ENCODE data around the gene TAF13. TPM values are rescaled to one million over a fixed set of nuclear protein-coding genes. Genes with fewer than 3 reads are reported as not detected.

TAF13 gene
- 10 to 100 TPM; 22.2 to 35.8 TPM for total RNA-seq
- polyA plus RNA-seq, result 10 to 100 TPM; 32.9 to 39.4 TPM
- long read RNA-seq, donor 1, partial matches to known transcripts, result 9 of 12 reads
- long read RNA-seq, donor 1, other reads (novel, unspliced or antisense), result 0 of 12 reads
- long read RNA-seq, donor 2, partial matches to known transcripts, result 0 of 1 reads
- long read RNA-seq, donor 2, other reads (novel, unspliced or antisense), result 0 of 1 reads
- long read RNA-seq, donor 3, partial matches to known transcripts, result 0 of 2 reads
- long read RNA-seq, donor 3, other reads (novel, unspliced or antisense), result 0 of 2 reads
- long read RNA-seq, donor 4, partial matches to known transcripts, result 0 of 3 reads
- long read RNA-seq, donor 4, other reads (novel, unspliced or antisense), result 0 of 3 reads
- long read RNA-seq, donor 5, transcript TAF13-201 (4 exons, 813 nt), result major isoform, 6 of 6 reads
- long read RNA-seq, donor 5, partial matches to known transcripts, result 0 of 6 reads
- long read RNA-seq, donor 5, other reads (novel, unspliced or antisense), result 0 of 6 reads

DNA sequence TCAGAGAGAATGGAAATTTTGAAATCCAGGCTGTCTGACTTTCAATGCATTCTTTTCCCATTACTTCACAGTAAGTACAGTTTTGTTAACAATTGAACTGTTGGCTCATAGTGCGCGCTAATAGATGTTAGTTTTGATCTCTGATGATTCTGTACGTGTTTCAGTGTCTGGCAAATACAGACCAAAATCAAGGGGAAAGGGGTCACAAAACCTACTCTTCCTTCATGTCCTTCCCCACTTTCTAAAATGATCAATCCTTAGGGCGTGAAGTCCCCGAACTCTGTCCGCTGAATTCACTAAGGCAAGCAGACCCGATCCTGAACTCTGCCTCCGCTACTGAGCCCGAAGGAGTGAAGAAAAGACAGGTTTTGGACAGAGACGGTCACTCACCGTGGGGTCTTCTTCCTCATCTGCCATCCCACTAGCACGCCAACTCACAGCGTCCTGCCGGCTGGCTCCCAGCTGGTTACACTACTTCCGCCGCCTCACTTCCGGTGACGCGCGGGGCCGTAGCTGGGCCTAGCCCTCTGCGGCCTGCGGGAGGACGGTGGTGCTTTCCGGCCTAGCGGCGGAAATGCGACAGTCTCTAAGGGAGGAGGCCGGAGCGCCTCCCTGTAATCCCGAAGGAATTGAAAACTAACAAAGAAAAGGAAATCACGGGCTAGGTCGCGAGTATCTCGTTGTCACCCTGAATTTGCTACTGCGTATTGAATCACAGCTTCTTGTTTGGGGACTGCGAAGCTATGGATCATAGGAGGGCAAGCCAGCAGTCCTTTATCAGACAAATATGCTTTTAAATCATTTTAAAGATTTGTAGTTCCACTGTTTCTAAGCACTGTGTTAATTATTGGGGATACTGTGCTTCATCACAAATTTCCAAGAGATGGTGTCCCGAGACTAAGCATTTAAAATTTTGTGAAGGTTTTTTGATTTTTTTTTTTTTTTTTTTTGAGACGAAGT lies at the start of gene TAF13:
Gene TAF13 (minus strand): TSS at position 473 of the 960 bp plus-strand sequence. CDS start 56 bp downstream, at position 417.
- Histone ChIP-seq H3K36me3 (ENCODE audit: control insufficient read depth in 4 of 4, insufficient read depth in 4 of 4, low read length in 4 of 4) (peaks cover 0 to 3% (median 0%) of the 10 kb centered on the region in 4 donors), H3K27me3 (ENCODE audit: control insufficient read depth in 3 of 3, insufficient read depth in 3 of 3, low read length in 2 of 3) (peaks cover 0 to 2% (median 0%) of the 10 kb centered on the region in 3 donors), H3K4me3 (peak within 1 kb of the TSS; percentile 75), H3K9me3 (ENCODE audit: control insufficient read depth in 4 of 4, insufficient read depth in 3 of 4, low read length in 3 of 4) (no peaks in the 10 kb centered on the region), H3K27ac (ENCODE audit: low read depth in 1 of 2, low read length in 1 of 2) (peak within 1 kb of the TSS; percentile 88 to 94), H3K4me1 (ENCODE audit: control insufficient read depth in 5 of 5, insufficient read depth in 5 of 5, low read length in 5 of 5) (peaks cover 0 to 9% (median 0%) of the 10 kb centered on the region in 5 donors), H3K9ac (ENCODE audit: insufficient read depth in 1 of 2, low read length in 2 of 2) (peak within 1 kb of the TSS; percentile 85 to 99)
- TF ChIP-seq CTCF (IDR thresholded peaks at IDR 0.05; ENCODE audit: control extremely low read depth, extremely low read depth), result no peak
- ATAC-seq (ENCODE audit: insufficient read depth, low FRiP score) (peak; percentile 100), DNase-seq (peak; percentile 97 to 98 (median 97))
- WGBS, 2 donors, result 4 to 6% methylated on average over 39 of the region's 39 CpGs

- H3K4me1 ChIP-seq (ENCODE audit: control insufficient read depth in 5 of 5, insufficient read depth in 5 of 5, low read length in 5 of 5), result no peaks in the 10 kb centered on the region
Measured at GRCh38 chr1:109120356-109120755, 44.6 kb upstream of the TAF13 start.

GRCh38 chr1:109118089-109118488 lies 42.3 kb upstream of the TAF13 start:
- peaks cover 0 to 11% (median 0%) of the 10 kb centered on the region in 5 donors for H3K4me1 ChIP-seq (ENCODE audit: control insufficient read depth in 5 of 5, insufficient read depth in 5 of 5, low read length in 5 of 5)
- 78 to 84% methylated on average over 3 of the region's 3 CpGs for WGBS, 2 donors
- H3K36me3 ChIP-seq (ENCODE audit: control insufficient read depth in 4 of 4, insufficient read depth in 4 of 4, low read length in 4 of 4), result no peaks in the 10 kb centered on the region
- TF ChIP-seq CTCF (IDR thresholded peaks at IDR 0.05; ENCODE audit: control extremely low read depth, extremely low read depth), result no peak
- DNase-seq, result no peak
- peaks cover 0 to 20% (median 20%) of the 10 kb centered on the region in 3 donors for H3K27me3 ChIP-seq (ENCODE audit: control insufficient read depth in 3 of 3, insufficient read depth in 3 of 3, low read length in 2 of 3)
- no peak for ATAC-seq (ENCODE audit: insufficient read depth, low FRiP score)
- H3K27ac ChIP-seq (ENCODE audit: low read depth in 1 of 2, low read length in 1 of 2), result no peak overlapping the region
- H3K4me3 ChIP-seq, result no peak overlapping the region
- H3K9ac ChIP-seq (ENCODE audit: insufficient read depth in 1 of 2, low read length in 2 of 2), result no peak overlapping the region
- H3K9me3 ChIP-seq (ENCODE audit: control insufficient read depth in 4 of 4, insufficient read depth in 3 of 4, low read length in 3 of 4), result no peaks in the 10 kb centered on the region

More at GRCh38 chr1:109120356-109120755, 44.6 kb upstream of the TAF13 start:
- DNase-seq (no peak), ATAC-seq (ENCODE audit: insufficient read depth, low FRiP score) (no peak)
- 97 to 98% methylated on average over 5 of the region's 5 CpGs for whole genome bisulfite sequencing, 2 donors
- Histone ChIP-seq H3K4me3 (no peak overlapping the region), H3K9ac (ENCODE audit: insufficient read depth in 1 of 2, low read length in 2 of 2) (no peak overlapping the region), H3K27ac (ENCODE audit: low read depth in 1 of 2, low read length in 1 of 2) (no peak overlapping the region), H3K9me3 (ENCODE audit: control insufficient read depth in 4 of 4, insufficient read depth in 3 of 4, low read length in 3 of 4) (no peaks in the 10 kb centered on the region), H3K36me3 (ENCODE audit: control insufficient read depth in 4 of 4, insufficient read depth in 4 of 4, low read length in 4 of 4) (no peaks in the 10 kb centered on the region), H3K27me3 (ENCODE audit: control insufficient read depth in 3 of 3, insufficient read depth in 3 of 3, low read length in 2 of 3) (peaks cover 0 to 4% (median 0%) of the 10 kb centered on the region in 3 donors)
- TF ChIP-seq CTCF (IDR thresholded peaks at IDR 0.05; ENCODE audit: control extremely low read depth, extremely low read depth), result no peak
